ENCODE measurements around the gene LANCL2. TPM values are rescaled to one million over a fixed set of nuclear protein-coding genes. Genes with fewer than 3 reads are reported as not detected.
A peak's percentile ranks its signal among the peaks of the same experiment; 100 is the strongest.

LANCL2 gene
- total RNA-seq, result 10 to 100 TPM; 11.2 to 11.9 TPM
- 10 to 100 TPM in 1 of 2 donors, 1 to 10 TPM in 1; 6.2 to 10.4 TPM for polyA plus RNA-seq

GRCh38 chr7:55365205-55365674 is at the start of gene LANCL2:
LANCL2 (plus strand) TSS chr7:55365337; CDS start chr7:55366026, 689 bp downstream.
- under 1% methylated on average over 28 of the region's 28 CpGs for WGBS
- no peaks in the 10 kb centered on the region for H3K9me3 ChIP-seq (ENCODE audit: control insufficient read depth in 4 of 4, low read length in 3 of 4)
- no peak for TF ChIP-seq YY1 (IDR thresholded peaks at IDR 0.05)
- no peak for TF ChIP-seq MAX (IDR thresholded peaks at IDR 0.05)
- TF ChIP-seq REST (IDR thresholded peaks at IDR 0.05), result no peak
- no peak for TF ChIP-seq EGR1 (IDR thresholded peaks at IDR 0.05; ENCODE audit: low read depth in 2 of 2)
- TF ChIP-seq FOXA1 (IDR thresholded peaks at IDR 0.05), result no peak
- TF ChIP-seq JUND (IDR thresholded peaks at IDR 0.05), result no peak
- no peak for TF ChIP-seq CTCF (IDR thresholded peaks at IDR 0.05; ENCODE audit: low read depth, low read length, missing input control)
- no peak for TF ChIP-seq HNF4A (conservative IDR thresholded peaks at IDR 0.05)
- no peak for TF ChIP-seq RXRA (IDR thresholded peaks at IDR 0.05)
- no peak for TF ChIP-seq NR2F2 (IDR thresholded peaks at IDR 0.05)
- TF ChIP-seq SP1 (IDR thresholded peaks at IDR 0.05), result no peak
- no peak for TF ChIP-seq HNF4G (IDR thresholded peaks at IDR 0.05)
- no peaks in the 10 kb centered on the region for H3K27me3 ChIP-seq (ENCODE audit: control insufficient read depth in 4 of 4, insufficient read depth in 4 of 4, low read length in 3 of 4)
- H3K4me3 ChIP-seq (ENCODE audit: low read depth in 1 of 3, low read length in 3 of 3), result peak within 1 kb of the TSS; percentile 86 to 97 (median 96)
- DNase-seq (ENCODE audit: low spot score), result no peak
- H3K4me1 ChIP-seq (ENCODE audit: control insufficient read depth in 4 of 4, insufficient read depth in 4 of 4, low read length in 3 of 4), result peaks cover 2 to 23% (median 21%) of the 10 kb centered on the region in 4 donors
- peak within 1 kb of the TSS; percentile 78 to 98 for H3K9ac ChIP-seq (ENCODE audit: low read depth in 1 of 2, low read length in 2 of 2)
- no peaks in the 10 kb centered on the region for H3K36me3 ChIP-seq (ENCODE audit: control insufficient read depth in 4 of 4, insufficient read depth in 3 of 4, low read depth in 1 of 4, low read length in 3 of 4)
- H3K27ac ChIP-seq (ENCODE audit: low read depth in 1 of 2, low read length in 2 of 2), result peak within 1 kb of the TSS; percentile 91 to 95

- H3K27me3 ChIP-seq (ENCODE audit: control insufficient read depth in 4 of 4, insufficient read depth in 4 of 4, low read length in 3 of 4), result no peaks in the 10 kb centered on the region
- H3K27ac ChIP-seq (ENCODE audit: low read depth in 1 of 2, low read length in 2 of 2), result no peak overlapping the region
- WGBS, result 61% methylated on average over 5 of the region's 5 CpGs
- H3K4me1 ChIP-seq (ENCODE audit: control insufficient read depth in 4 of 4, insufficient read depth in 4 of 4, low read length in 3 of 4), result no peaks in the 10 kb centered on the region
- H3K9me3 ChIP-seq (ENCODE audit: control insufficient read depth in 4 of 4, low read length in 3 of 4), result no peaks in the 10 kb centered on the region
- H3K4me3 ChIP-seq (ENCODE audit: low read depth in 1 of 3, low read length in 3 of 3), result no peak overlapping the region
- TF ChIP-seq ATF3 (IDR thresholded peaks at IDR 0.05) (no peak), FOXA1 (IDR thresholded peaks at IDR 0.05) (no peak), MAX (IDR thresholded peaks at IDR 0.05) (no peak), JUND (IDR thresholded peaks at IDR 0.05) (no peak), REST (IDR thresholded peaks at IDR 0.05) (no peak), HNF4A (conservative IDR thresholded peaks at IDR 0.05) (no peak), FOXA2 (IDR thresholded peaks at IDR 0.05) (no peak), ZBTB33 (IDR thresholded peaks at IDR 0.05) (no peak), EGR1 (IDR thresholded peaks at IDR 0.05; ENCODE audit: low read depth in 2 of 2) (no peak), YY1 (IDR thresholded peaks at IDR 0.05) (no peak), HNF4G (IDR thresholded peaks at IDR 0.05) (no peak), GABPA (IDR thresholded peaks at IDR 0.05 in 1 of 2, conservative IDR thresholded peaks at IDR 0.05 in 1 of 2) (no peak), CTCF (IDR thresholded peaks at IDR 0.05; ENCODE audit: low read depth, low read length, missing input control) (no peak), RXRA (IDR thresholded peaks at IDR 0.05) (no peak)
- DNase-seq (ENCODE audit: low spot score), result no peak
- H3K36me3 ChIP-seq (ENCODE audit: control insufficient read depth in 4 of 4, insufficient read depth in 3 of 4, low read depth in 1 of 4, low read length in 3 of 4), result no peaks in the 10 kb centered on the region
- H3K9ac ChIP-seq (ENCODE audit: low read depth in 1 of 2, low read length in 2 of 2), result no peak overlapping the region
These were observed 39.8 kb upstream of the LANCL2 start for GRCh38 chr7:55325371-55325792.
